ENCODE data around the gene TMEM200C.

TMEM200C gene

DNA sequence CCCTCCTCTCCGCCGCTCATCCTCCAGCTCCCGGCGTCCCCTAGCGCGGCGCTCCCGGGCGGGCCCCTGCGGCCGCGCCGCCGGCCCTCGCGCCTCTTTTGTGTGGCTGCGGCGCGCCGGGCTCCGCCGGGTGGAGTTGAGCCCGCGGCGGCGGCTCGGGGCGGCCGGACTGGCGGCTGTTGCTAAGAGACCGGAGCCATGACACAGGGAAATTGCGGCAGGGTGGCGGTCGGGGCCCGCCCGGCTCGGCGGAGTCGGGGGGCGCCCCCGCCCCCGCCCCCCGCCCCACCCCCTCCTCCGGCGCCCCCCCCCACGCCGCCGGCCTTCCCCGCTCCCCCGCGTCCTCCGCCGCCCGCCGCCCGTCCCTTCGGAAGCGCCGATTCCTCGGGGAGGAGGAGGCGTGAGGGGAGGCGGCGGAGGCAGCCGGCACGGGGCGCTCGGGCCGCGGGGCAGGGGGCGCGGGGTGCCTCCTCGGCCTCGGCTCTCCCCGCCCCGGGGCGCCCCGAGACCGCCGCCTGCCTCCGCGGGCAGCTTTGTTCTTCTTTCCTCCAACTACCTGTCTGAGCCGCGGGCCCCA is at the start of gene TMEM200C:
Gene TMEM200C, minus strand, starts transcription at position 224 of the 577 bp plus-strand sequence. CDS start 3,459 bp downstream, outside the sequence.
- peak in 1 of 2 experiments; percentile 1 for DNase-seq

GRCh38 chr18:5944448-5944847 is 49.1 kb upstream of the TMEM200C start:
- no peak for DNase-seq

DNA sequence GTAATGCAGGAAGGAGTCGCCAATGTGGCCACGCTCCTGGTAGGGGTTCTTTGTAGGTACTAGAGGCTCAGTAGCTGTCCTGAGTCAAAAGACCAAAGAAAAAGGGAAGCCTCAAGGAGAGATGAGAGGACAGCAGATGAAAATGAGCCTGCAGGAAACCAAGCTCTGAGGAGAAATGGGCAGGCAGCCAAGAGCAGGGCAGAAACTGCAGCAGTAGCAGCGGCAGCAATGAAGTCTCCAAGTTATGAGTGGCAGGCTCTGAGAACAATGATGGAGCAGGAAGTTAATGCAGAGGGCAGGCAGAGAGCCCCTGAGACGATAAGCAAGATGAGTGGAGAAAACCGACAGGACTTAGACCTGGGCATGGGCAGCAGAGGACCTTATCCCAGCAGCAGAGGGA is 48.2 kb upstream of the TMEM200C start:
- peak in 1 of 2 experiments; percentile 3 for DNase-seq

GRCh38 chr18:5942591-5942990 is 47.3 kb upstream of the TMEM200C start:
- DNase-seq = no peak

- DNase-seq = no peak
These were observed 46.6 kb upstream of the TMEM200C start for GRCh38 chr18:5941890-5942289.

GRCh38 chr18:5939801-5940667 is 44.7 kb upstream of the TMEM200C start:
- DNase-seq = no peak

GRCh38 chr18:5937795-5938194 is 42.5 kb upstream of the TMEM200C start:
- no peak for DNase-seq

DNA sequence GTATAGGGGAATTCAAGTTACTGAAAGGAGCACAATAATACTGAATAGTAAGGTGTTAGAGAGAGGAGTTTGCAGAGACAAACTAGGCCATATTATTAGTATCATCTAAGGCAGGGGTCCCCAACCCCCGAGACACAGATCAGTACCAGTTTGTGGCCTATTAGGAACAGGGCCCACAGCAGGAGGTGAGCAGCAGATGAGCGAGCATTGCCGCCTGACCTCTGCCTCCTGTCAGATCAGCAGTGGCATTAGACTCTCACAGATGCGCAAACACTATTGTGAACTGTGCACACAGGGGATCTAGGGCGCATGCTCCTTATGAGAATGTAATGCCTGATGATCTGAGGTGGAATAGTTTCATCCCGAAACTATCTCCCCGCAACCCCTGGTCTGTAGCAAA is 41.8 kb upstream of the TMEM200C start:
- DNase-seq = no peak

DNA sequence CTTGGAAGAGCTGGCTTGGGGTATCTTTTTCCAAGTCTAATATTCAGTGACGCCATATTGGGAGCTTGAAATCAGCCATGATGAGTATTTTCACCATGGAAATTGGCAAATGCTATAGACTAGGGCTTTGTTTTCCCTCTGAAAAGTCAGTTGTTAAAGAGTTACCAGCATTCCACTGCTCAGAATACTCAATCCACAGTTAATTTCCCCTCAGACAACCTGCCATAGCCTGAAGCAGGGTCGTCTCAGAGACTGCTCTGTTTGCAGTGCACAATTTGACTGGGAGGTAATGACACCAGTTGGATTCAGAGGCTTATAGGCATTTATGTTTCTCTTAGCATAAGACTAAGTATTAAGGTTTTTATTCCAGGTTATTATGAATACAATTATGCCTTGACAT is 35.5 kb upstream of the TMEM200C start:
- no peak for DNase-seq

GRCh38 chr18:5918205-5918858 is 23.0 kb upstream of the TMEM200C start:
- no peak for DNase-seq

- no peak for DNase-seq
These were observed 19.6 kb upstream of the TMEM200C start for GRCh38 chr18:5914951-5915350.

- no peak for DNase-seq
These were observed 18.7 kb upstream of the TMEM200C start for GRCh38 chr18:5914016-5914415.

GRCh38 chr18:5912566-5912965 is 17.2 kb upstream of the TMEM200C start:
- DNase-seq = no peak

- no peak for DNase-seq
These were observed 13.8 kb upstream of the TMEM200C start for GRCh38 chr18:5909125-5909524.

- DNase-seq = no peak
These were observed 8.1 kb upstream of the TMEM200C start for GRCh38 chr18:5903386-5903785.

DNA sequence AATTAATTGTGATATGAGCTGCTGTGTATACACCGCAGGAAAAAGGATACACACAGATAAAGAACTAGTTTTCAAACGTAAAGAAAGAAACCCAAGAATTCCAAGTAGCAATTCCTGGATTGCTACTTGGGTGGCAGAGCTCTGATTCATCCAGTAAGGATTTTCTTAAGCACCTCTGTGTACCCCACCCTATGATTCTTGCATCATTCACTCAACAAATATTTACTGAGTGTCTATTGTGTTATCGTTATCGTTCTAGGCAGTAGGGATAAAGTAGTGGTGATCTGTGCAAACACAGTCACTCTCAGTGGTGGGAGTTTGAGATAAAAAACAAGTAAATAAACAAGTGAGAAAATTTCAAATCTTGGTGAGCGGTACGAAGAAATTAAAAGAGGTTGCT is 4.9 kb upstream of the TMEM200C start:
- DNase-seq = no peak

- DNase-seq = no peak
These were observed 4.5 kb upstream of the TMEM200C start for GRCh38 chr18:5899835-5900234.

DNA sequence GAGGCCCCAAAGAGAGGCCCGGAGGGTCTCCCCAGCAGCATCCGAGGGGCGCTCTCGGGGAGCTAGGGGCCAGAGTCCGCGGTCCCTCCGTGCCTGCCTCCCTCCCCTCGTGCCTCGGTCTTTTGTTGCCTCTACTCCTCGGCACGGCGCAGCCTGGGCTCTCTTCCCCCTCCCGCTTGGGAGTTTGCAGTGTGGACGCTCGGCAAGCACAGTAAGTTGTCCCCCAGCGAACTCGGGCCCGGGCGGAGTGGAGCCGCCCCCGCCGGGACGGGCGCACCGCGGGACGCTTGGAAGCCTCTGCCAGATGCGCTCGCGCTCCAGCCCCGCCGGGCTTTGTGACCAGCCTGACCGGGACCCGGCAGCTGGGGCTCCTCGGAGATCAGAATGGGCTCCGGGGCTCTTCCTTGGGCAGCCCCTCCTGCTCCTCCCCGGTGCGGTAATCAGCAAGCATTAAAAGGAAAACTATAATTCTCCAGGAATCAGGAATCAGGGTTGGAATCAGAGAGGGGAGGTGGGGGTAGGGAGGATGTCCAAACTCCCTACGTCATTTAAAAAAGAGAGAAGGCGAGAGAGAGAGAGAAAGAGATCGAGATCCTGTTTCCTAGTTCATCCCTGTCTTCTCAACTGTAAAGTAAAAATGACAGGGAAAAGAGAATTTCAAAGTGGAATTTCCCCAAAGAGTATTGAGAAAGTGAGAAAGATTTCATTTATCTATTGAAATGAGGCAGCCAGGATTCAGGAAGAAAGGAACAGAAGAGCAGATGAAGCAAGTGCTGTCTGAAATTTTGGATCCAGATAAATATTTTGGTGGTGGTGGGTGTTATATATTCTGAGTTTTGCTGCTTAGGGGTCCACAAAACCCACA is 786 bp upstream of the TMEM200C start:
- DNase-seq = no peak

DNA sequence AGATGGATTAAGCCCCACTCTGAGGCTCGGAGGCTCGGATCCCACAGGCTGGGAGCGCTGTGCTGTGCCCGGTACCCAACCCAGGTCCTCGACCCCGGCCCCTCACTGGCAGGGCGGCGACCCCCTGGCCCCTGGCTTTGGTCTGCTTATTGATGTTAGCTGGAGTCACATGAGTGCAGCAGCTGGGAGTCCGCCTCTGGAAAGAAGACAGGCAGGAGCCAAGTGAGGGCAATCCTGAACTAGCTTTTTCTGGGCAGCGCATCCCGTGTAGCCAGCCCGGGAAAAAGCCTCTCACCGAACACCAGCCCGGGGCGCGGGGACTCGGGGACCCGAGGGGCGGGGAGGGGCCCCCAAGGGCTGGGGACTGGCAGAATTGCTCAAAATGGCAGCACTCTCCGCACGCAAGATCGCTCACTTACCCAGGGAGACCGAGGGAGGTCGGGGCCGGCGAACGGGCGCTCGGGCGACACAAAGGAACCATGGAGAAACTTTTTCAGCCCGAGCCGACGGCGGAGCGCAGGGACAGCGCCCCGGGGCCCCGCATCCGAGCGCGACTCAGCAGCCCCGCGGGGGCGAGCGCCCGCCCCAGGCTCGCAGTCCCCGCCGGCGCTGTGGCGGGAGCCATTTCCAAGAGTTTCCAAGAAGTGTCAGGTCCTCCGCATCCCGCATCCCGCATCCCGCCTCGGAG is 567 bp downstream of the TMEM200C start:
- no peak for DNase-seq

- no peak for DNase-seq
These were observed 1.2 kb downstream of the TMEM200C start for GRCh38 chr18:5893956-5894610.

DNA sequence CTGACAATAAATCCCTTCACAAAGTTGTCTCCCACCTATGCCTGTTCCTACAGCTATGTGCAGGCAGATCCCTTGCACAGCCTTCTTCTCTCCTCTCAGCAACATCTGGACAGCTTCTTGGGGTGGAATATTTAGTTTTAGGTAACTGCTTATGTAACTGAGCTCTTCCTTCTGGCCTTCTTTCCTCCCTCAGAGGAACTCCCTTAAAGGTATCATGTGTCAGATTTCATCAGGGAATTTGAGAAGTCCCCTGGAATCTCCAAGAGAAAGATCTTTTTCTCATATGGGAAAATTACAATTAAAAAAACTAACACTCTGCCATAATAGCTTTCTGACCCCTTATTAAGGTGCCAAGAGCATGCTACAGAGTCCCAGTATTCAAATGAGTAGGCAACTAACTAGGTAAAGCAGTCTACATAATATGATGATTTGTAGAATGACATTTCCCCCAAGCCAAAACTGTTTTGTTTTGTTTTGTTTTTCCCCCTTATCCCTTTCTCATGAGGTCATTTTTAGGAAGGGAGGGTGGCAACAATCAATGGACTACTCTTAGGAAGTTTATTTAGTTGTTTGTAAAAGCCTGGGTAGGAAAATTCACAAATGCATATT is 2.4 kb downstream of the TMEM200C start:
- DNase-seq = no peak
